D341Med (cell line): Measurements from ENCODE around the gene TNFAIP8L1.

Source experiments
- DNase-seq: peaks from one replicate; pipeline ENCODE4 v3.0.0; 2012; ENCODE audit warnings: low spot score

The TNFAIP8L1 gene

DNA sequence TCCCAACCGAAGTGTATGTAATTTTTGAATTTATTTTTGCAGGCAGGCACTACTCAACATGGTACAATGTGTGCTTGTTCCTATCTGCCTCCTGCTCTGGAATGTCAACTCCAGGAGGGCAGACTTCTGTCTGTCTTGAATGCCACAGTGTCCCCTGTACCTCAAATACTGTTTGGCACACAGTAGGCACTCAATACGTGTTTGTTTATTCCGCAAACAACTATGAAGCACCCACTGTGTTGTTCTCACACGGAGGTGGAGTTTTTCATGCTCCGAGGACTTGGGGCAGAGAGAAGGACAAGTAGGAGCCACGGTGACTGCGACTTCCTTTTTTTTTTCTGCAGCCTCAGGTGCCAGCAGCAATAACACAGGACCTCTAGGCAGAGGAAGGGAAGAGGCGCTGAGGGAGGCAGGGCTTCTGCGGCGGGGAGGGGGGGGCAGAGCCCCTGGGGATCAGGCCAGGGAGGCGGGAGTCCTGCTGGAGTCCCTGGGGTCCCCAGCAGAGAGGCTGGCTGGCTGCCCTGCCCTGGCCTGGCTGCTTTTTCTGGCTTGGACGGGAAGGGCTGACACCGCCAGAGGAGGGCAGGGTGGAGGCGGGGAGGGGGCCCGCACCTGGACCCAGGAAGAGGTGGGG is 29.3 kb upstream of the TNFAIP8L1 start:
- DNase-seq, result peak; percentile 75

DNA sequence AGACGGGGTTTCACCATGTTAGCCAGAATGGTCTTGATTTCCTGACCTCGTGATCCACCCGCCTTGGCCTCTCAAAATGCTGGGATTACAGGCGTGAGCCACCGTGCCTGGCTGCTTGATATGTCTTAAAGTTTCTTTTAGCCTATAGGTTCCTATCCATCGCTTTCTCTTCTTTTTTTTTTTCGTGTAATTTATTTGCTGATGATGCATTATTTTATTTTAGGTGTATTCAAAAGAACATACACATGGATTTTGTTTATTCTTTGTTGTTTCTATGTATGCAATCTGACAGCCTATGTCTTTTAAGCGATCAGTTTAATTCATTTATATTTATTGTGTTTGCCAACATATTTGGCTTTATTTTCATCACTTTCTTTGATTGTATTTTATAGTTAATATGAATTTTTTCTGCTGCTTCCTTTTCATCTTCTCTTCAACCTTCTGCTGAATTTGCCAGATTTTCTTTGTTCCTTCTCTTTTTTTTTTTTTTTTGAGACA is 26.0 kb upstream of the TNFAIP8L1 start:
- DNase-seq, result no peak

DNA sequence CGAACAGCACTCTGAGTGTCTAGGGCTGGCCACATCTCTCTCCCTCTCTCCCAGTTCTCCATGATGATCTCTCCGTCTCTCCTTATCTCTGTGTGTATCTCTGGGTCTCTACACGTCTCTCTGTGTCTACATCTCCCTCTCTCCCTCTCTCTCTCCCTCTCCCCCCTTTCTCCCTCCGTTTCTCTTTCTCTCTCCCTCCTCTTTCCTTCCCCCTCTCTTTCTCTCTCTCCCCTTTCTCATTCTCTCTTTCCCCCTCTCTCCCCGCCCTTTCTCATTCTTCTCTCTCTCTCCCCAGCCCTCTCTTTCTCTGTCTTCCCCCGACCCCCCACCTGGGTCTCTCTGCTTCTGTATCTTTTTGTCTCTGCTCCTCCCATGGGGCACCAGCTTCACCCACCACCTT is 21.3 kb upstream of the TNFAIP8L1 start:
- DNase-seq, result no peak

DNA sequence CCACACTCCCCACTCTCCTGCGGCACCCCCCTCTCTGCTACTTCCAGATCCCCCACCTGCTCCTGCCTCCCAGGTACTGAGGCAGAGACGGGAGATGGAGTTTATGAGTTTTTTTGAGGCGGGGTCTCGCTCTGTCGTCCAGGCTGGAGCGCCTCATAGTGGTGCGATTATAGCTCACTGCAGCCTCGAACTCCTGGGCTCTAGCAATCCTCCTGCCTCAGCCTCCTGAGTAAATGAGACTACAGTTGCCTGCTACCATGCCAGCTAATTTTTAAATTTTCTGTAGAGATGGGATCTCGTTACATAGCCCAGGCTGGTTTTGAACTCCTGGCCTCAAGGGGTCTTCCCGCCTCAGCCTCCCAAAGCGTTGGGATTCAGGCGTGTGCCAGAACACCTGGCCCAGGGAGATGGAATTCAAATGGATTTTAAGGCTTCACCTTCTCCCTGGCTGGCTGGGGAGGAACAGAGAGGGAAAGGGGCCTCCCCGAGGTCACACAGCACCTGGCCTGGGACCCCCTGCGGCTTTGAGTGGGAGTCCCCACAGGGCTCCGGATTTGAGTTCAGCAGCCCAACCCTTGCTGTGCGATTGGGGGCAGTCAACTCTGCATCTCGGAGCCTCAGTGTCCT is 19.5 kb upstream of the TNFAIP8L1 start:
- DNase-seq, result no peak

DNA sequence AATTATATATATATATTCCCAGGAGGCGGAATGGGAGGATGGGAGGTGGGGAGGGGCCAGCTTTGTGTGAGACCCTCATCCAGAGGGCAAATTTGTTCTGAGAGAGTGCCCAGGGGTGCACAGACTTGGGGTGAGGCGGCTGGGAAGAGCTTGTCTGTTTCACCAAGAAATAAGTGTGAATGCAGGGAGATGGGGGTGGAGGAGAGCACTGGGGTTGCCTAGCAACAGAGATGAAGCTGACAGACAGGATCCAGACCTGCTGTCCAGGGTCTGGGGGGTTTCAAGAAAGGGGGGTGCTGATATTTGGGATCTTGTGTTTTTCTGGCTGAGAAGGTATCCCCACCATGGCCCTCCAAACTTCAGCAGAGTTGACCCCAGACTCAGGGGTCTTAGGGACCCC is 18.6 kb upstream of the TNFAIP8L1 start:
- no peak for DNase-seq

DNA sequence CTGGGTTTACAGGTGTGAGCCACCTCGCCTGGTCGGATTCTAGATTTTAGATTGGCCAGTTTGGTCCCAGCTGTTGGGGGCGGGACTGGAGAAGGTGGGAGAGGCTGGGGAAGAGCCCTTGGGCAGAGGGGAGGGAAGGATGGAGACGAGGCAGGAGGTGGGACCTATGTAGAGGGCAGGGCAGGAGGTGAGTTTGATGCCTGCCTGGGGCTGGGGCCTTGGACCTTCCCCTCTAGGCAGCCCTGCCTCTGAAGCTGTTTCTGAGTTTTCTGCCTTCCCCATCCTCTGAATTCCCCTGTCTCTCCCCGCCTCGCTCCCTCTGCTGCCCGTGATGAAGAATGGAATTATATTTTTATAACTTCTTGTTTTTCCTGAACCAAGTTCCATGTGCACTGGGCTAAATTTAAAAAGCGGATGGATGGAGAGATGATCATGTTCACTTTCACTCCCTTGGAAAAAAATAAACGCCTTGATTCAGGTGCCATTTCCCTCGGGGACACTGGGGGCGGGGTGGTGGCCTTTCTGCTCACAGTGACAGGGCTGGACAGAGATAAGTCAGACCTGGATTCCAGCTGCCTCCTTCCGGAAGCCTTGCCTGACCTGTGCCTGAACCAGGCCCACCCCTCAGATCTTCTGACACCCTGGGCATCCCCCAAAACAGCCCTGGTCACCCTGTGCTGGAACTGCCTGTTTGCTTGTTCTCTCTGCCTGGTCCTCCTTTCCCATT is 16.5 kb upstream of the TNFAIP8L1 start:
- DNase-seq, result no peak

DNA sequence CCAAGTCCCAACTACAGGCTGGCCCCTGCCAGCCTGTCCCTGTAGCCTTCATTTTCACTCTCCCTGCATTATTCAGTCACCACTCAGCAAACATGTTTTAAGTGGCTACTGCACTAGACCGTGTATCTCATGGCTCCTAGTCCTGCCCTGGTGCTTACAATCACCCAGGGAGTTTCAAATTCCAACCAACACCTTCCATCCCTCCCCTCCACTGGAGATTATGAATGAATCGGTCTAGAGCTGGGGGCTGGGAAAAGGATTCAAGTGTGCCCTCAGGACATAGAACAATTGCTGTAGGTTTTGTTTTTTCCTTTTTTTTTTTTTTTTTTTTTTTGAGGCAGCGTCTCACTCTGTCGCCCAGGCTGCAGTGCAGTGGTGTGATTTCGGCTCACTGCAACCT is 15.0 kb upstream of the TNFAIP8L1 start:
- DNase-seq, result no peak

DNA sequence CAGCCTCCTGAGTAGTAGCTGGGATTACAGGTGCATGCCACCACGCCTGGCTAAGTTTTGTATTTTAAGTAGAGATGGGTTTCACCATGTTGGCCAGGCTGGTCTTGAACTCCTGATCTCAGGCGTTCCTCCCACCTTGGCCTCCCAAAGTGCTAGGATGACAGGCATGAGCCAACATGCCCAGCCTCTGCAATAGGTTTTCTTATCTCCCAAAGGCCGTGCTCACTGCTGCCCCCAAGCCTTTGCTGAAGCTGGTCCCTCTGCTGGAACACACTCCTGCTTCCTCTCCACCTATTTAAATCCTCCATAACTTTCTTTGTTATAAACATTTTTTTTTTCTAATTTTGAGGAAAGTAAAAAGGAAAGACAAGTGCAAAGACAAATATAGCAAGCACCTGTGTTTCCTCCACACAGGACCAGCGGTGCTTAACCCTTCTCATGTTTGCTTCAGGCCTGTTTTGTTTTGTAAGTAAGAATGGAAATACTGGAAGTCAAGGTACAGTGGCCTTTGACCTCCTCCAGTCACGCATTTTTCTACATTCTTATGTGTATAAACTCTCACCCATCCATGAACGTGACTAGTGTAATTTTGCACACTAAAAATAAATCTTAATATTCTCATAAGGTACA is 14.5 kb upstream of the TNFAIP8L1 start:
- no peak for DNase-seq

DNA sequence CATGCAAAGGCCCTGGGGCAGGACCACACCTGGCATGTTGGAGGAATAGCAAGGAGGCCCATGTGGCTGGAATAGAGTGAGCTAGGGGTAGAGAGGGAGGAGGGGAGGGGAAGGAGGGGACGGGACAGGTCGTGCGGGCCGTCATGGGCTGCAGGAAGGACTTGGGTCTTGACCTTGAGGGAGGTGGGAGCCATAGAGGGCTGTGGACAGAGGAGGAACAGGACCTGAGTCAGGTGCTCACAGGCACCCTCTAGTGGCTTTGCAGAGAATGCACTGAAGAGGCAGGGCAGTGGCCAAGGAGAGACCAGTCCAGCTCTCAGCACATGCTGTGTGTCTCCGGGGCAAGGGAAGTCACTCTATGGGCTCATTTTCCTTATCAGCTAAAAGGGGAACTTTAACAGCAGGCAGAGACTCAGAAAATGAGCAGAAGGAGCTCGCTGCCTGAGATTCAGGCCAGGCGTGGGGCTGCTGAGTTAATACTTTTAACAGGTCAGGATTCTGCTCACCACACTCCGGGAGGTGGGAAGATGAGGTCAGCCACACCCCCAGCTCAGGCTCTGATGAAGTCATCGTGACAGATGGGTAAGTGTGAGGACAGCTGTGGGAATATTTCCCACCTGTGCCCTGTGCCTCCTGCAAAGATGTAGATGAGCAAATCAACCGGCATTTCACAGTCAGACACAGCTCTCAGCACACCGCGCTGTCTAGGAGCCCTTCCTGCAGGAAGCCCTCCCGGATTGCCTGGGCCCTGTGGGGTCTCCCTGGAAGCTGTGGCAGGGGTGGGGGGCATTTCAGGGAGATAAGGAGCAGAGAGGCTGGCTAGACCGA is 6.0 kb upstream of the TNFAIP8L1 start:
- peak; percentile 72 for DNase-seq

DNA sequence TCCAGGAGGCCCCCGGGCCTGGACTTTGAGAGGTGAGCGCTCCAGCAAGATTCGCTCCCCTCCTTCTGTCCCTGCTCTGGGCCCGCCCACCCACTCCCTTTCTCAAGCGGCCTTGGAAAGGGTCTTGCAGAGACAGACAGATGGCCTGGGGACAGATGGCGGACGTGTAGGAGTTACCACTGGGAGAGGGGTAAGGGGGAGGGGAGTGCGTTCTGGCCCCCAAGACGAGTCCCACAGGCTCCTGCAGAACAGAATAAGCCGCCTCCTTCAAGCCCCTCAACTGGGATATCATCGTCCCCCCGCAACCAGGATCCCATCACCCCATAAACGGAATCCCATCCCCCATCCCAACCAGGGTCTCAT is 3.6 kb upstream of the TNFAIP8L1 start:
- DNase-seq, result peak; percentile 63

DNA sequence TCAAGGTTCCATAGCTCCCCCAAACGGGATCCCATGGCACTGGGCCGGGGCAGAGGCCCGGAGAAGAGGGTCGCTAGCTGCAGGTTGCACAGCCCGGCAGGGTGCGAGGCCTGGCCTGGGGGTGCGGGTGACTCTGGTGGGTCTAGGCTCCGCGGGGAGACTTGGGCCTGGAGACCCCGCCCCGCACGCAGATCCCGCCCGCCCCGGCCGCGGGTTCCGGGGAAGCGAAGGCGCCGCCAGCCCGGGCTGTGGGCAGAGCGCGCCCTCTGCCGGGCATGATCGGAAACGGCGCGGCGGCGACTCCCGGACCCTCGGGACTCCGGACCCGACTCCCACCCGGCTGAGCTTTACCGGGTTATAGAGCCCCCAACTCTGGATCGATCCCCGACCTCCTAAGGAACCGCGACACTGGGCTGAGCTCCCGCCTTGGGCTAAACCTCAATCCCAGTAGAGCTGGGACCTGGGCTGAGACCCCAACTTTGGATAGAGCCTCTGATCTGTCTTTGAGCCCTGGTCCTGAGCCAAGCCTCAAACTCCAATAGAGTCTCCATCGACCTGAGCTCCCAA is 3.1 kb upstream of the TNFAIP8L1 start:
- peak; percentile 90 for DNase-seq

DNA sequence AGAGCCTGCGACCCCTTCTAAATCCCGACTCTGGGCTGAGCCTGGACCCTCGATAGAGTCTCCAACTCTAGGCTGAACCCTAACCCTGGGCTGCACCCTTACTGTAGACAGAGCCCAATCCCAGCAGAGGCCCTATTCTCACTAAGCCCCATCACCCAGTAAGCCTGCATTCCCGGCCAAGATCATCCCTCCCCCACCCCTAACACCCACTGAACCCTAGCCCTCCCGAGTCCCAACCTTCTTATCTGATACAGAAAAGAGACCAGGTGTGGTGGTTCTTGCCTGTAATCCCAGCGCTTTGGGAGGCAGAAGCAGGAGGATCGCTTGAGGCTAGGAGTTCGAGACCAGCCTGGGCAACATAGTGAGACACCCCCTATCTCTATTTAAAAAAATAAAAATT is 2.6 kb upstream of the TNFAIP8L1 start:
- DNase-seq, result no peak

DNA sequence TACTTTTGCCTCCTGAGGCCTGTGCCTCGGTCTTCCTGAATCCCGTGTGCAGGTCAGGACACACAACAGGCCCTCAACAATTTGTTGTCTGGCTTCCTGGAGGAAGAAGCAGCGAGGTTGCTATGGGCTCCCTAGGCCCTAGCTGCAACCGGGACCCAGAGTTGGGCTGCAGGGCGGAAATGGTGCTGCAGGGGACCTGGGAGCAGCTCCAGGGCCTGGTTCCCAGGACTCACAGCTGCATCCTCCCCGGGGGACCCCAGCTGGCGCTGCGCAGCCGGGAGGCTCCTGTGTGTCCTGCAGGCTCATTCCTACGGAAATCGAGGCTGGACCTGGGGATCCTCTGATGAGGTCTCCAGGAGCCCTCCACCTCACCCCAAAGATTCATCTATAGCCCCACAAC is 999 bp upstream of the TNFAIP8L1 start:
- DNase-seq, result peak; percentile 33

DNA sequence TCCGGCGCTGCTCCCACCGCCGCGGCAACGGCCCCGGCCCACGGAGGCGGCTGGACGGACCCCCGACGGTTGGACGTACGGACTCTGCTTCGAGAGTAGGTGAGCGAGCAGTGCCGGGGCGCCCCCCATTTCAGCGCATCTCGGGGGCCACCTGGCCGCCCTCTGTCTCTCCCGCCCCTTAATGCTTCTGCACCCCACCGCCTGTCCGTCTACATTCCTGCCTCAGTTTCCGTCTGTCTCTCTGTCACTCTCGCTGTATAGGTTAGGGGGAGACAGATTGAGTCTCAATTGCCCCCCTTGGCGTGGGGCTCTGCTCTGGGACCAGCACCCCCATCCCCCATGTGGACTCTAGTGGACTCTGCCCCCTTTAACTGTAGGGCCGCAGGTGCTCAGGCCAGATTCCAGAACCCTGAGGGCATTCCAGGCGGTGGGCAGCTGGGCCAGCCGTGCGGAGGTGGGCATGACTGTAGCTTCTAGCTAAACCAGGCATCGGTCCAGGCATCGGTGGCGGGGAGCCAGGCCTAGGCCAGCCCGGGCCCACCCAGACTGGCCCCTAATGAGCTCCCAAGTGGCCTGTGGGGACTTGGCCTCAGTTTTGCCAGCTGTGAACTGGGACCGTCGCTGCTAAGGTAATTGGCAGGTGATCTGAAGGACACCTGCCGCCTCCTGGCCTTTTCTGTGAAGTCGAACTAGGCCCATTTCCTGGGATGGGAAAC is 373 bp downstream of the TNFAIP8L1 start:
- peak; percentile 44 for DNase-seq

DNA sequence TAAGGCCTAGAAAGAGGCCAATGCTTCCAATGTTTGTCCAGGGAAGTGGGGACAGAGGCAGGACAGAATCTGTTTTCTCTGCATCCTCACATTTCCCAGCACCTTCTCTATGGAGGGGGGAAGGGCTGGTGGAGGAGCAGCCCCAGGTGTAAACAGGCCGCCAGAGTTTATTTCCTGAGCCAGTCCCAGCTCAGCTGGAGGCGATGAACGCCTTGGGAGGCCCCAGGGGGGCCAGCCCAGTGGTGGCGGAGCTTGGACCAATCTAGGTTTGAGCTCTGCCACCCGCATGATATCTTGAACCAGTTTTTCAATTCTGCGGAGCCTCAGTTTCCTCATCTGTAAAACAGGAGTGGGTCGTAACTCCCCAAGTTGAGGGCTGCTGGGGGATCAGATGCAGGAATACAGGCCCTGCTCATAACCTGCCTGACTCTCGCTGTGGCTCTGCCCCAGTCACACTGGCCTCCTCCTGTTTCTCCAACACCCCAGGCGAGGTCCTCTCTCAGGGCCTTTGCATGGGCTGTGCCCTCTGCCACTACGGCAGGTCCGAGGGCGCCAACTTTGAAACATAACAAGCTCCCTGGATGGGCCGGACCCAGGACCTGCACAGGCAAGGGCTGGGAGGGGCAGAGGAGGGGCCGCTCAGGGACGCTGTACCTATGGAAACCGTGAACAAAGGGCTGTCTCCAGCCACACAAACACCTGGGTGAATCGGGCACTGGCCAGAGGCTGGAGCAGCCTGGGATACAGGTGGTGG is 1.1 kb downstream of the TNFAIP8L1 start:
- no peak for DNase-seq

DNA sequence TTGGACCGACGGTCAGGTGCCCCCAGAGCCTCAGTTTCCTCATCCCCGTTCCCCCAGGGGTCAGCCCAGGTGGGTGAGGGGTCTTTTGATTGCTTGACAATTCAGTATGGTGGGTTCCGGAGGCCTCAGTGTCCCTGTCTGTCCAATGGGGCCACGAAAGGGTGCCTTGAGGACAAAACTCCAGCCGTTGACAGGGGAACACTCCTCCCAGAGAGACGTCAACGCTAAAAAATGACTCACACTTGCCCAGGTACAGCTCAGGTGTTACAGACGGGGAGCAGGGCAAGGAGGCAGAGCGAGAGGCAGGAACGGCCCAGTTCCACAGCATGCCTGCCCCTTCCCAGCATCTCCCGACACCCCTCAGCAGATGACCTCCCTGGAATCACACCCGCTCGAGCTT is 1.8 kb downstream of the TNFAIP8L1 start:
- no peak for DNase-seq

DNA sequence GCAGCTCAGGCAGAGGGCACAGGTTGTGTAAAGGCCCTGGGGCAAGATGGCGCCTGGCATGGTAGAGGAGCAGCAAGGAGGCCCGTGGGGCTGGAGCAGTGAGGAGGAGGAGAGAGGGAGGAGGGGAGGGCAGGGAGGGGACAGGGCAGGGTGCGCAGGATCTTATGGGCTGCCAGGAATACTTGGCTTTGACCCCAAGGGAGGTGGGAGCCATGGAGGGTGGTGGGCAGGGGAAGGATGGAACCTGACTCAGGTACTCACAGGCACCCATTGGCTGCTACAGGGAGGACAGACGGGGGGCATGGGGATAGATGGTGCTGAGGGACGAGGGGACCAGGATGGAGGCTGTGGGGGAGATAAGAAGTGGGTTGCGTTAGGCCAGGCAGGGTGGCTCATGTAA is 3.3 kb downstream of the TNFAIP8L1 start:
- no peak for DNase-seq

DNA sequence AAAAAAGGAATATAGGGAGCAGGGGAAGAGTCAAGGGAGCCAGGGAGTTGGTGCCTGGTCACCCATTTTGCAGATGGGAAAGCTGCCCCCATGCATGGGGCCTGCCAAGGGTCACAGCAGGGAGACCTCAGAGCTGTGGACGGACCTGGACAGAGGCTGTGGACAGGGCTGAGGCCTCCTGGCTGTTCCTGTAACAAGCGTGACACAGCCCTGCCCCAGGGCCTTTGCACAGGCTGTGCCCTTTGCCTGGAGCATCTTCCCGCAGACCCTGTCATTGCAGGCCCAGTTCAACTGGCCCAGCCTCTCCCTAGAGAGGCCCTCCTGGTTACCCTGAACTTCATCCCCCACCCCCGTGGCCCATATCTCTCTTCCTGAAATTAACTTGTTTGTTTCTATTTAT is 6.4 kb downstream of the TNFAIP8L1 start:
- DNase-seq, result no peak

DNA sequence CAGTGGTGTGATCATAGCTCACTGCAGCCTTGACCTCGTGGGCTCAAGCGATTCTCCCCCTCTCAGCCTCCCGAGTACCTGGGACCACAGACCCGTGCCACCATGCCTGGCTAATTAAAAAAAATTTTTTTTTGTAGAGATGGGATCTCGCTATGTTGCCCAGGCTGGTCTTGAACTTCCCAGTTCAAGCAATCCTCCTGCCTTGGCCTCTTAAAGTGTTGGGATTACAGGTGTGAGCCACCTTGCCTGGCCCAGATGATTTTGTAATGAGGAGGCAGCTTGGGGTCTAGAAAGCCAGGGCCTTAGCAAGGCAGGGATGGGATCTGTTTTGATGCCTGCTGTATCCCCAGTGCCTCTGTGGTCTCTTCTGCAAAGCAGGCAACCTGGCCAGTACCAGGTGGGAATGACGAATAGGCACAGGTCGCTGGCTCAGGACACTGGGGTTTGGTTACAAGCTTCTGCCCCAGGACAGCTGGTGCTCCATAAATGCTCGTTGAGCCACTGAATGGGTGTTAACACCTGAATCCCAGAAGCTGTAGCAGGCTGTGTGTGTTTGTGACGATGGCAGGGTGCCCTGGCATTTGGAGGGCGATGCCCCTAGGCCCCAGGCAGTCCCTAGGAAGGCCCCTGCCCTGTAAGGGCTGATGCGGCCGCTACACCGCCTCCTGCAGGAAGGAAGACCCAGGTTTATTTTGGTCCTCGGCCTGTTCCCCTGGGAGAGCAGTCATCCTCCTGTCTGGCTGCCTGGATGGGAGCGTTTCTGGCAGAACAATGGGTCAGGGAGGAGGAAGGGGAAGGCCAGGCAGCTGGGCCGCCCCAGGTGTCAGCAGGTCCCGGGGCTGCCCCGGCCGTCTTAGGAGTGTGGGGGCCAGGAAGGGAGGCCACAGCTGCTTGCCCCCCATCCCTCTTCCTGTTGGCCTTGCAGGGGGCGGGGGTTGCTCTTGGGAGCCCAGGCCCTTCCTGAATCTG is 8.6 kb downstream of the TNFAIP8L1 start:
- DNase-seq, result peak; percentile 65
